Measurements from ENCODE around the gene STRIP2.
A peak's percentile ranks its signal among the peaks of the same experiment; 100 is the strongest.

The STRIP2 gene, protein sequence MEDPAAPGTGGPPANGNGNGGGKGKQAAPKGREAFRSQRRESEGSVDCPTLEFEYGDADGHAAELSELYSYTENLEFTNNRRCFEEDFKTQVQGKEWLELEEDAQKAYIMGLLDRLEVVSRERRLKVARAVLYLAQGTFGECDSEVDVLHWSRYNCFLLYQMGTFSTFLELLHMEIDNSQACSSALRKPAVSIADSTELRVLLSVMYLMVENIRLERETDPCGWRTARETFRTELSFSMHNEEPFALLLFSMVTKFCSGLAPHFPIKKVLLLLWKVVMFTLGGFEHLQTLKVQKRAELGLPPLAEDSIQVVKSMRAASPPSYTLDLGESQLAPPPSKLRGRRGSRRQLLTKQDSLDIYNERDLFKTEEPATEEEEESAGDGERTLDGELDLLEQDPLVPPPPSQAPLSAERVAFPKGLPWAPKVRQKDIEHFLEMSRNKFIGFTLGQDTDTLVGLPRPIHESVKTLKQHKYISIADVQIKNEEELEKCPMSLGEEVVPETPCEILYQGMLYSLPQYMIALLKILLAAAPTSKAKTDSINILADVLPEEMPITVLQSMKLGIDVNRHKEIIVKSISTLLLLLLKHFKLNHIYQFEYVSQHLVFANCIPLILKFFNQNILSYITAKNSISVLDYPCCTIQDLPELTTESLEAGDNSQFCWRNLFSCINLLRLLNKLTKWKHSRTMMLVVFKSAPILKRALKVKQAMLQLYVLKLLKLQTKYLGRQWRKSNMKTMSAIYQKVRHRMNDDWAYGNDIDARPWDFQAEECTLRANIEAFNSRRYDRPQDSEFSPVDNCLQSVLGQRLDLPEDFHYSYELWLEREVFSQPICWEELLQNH

DNA sequence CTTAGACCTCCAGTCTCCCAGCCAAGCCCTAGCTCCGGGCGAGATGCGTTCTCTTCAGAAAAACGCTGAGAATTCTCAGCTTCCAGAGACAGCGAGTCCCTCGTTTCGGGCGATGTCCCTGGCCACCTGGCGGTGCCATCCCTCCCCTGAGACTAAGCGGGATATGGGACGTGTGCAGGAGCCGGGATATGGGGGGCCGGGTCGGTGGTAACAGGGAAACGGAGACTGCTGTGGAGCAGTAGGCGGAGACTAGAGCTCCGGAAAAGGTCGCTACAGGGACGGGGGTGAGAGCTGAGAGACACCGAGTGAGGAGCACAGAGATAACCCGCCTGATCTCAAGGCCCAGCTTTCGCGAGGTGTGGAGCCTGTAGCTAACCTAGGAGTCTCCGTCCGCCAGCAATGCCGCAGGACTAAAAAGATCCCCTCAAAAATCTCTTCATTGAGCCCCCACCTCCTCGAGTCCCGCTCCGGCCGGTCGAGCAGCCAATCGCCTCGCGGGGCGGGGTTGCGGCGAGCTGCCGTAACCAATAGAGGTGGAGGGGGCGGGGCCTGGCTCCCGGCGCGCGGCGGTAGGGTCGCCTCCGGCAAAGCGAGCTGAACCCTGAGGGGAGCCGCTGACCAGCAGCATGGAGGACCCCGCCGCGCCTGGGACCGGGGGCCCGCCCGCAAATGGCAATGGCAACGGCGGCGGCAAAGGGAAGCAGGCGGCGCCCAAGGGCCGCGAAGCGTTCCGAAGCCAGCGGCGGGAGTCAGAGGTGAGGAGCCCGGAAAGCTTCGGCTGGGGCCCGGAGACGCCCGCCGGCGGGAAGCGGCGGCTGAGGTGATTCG lies at the start of gene STRIP2:
STRIP2 (plus strand) TSS at position 586 of the 828 bp plus-strand sequence; CDS start at position 627, 41 bp downstream.
- ATAC-seq, result peak; percentile 89
- Mint-ChIP-seq H3K9me3 (no peaks in the 10 kb centered on the region), H3K4me3 (peak within 1 kb of the TSS; percentile 93), H3K36me3 (peaks cover 41% of the 10 kb centered on the region), H3K27ac (peak within 1 kb of the TSS; percentile 89), H3K4me1 (peaks cover 41% of the 10 kb centered on the region)
- DNase-seq (ENCODE audit: low spot score in 2 of 2), result peak; percentile 94 to 97

DNA sequence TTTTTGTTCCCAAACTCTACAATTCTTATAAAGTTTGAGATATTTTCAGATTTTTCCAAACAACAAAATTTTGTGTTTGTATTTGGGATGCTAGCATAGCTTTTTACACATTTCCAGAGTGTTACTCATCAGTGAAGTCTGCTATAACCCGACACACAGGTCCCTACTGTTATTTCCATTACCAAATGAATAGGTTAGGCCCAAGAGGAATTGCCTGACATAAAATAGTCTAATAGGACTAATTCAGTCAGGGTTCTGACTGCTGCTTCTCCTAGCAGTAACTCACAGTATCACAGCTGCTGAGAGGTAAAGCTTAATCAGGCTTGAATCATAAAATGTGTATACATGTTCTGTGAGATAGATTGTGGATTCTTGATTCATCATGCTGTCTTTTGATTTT lies 49.1 kb upstream of the STRIP2 start:
- ATAC-seq, result no peak
- H3K4me1 Mint-ChIP-seq, result peaks cover 20% of the 10 kb centered on the region
- no peak overlapping the region for H3K27ac Mint-ChIP-seq
- peaks cover 14% of the 10 kb centered on the region for H3K36me3 Mint-ChIP-seq
- DNase-seq (ENCODE audit: low spot score in 2 of 2), result no peak
- H3K9me3 Mint-ChIP-seq, result no peaks in the 10 kb centered on the region
- H3K4me3 Mint-ChIP-seq, result no peak overlapping the region

DNA sequence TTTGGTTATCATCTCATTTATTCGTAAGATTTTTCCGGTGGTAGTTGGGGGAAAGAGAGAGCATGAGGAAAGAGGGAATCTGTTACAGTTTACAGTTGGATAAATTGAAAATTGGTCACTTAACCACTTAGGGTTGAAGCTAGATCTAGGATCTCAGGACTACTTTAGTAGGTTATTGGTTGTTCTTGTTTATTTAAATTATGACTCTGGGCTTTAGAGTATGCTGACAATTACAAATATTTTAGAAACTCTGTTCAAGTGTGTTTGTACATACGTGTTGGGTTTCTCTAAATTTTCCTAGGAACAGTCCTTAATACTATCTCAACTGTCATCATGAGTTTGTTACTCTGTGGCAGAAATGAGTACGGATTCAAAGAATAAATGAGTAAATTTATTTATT lies 48.6 kb upstream of the STRIP2 start:
- no peak for DNase-seq (ENCODE audit: low spot score in 2 of 2)
- peaks cover 20% of the 10 kb centered on the region for H3K4me1 Mint-ChIP-seq
- H3K27ac Mint-ChIP-seq, result no peak overlapping the region
- no peak overlapping the region for H3K4me3 Mint-ChIP-seq
- peaks cover 14% of the 10 kb centered on the region for H3K36me3 Mint-ChIP-seq
- ATAC-seq, result no peak
- no peaks in the 10 kb centered on the region for H3K9me3 Mint-ChIP-seq

DNA sequence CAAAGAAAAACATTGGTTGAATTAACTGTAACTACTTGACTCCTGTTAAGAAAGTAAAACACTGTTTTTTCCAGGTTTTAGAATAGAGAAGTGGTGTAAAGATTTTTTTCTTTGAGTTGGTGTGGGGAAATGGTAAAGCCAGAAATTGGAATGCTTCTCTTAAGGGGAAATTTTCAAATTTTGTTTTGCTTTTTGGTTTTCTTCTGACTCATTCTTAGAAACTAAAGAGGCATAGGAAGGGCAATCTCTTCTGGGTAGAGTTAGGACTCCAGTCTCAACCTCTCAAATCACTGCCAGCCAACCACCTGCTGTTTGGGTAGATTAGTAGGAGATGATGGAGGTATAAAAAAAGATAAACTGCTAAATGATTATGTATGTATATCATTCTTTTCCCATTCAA lies 47.7 kb upstream of the STRIP2 start:
- DNase-seq (ENCODE audit: low spot score in 2 of 2) (no peak), ATAC-seq (peak; percentile 45)
- Mint-ChIP-seq H3K9me3 (no peaks in the 10 kb centered on the region), H3K36me3 (peaks cover 14% of the 10 kb centered on the region), H3K4me1 (peaks cover 20% of the 10 kb centered on the region), H3K4me3 (no peak overlapping the region), H3K27ac (no peak overlapping the region)

DNA sequence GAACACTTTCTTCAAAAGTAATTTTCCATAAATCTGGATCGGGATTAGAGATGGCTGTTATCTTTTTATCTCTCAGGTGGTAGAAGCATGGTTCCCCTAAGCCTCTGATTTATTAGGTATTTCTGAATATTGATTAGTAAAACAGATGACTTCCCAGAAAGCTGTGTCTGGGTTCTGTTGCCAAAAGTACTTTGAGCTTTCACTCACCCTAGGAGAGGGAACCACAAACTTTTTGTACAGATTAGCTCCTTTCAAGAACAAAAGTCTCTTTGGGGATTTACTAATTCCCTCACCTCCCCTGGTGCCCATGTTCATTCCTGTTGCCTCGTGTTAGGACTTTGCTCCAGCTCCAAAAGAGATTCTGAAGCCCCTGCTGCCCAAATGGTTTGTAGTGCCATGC lies 46.7 kb upstream of the STRIP2 start:
- no peak overlapping the region for H3K4me3 Mint-ChIP-seq

DNA sequence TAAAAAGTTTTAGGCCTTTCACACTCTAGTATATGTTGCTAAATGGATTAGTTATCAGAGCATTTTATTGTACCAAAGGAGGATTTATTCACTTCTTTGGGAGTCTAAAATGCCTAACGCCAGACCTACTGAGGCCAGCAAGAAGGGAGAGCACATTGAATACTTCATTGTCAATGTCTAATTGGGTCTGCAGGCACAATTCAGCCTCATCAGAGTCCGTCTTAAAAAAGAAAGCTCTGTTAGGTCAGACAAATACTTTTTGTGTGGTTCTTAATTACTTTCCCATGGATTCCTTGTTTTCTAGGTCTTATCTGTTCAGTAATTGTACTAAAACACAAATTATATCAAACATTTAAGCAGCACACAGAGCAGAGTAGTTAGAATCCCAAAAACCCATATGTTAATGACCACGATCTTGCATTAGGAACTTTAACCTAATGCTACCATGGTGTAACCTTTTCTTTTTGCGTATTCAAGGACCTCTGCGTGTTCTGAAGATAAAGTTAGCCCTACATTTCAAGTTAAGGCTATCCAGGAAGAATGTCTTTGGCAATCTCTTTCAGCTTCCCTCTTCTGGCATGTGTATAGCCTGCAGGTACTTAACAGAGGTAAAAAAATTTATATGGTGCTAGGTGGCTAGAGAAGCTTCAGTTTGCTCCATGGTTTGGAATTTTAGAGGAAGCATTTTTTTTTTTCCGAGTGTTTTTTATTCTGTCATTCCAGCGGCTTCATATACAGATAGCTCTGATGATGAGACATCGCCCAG lies 45.7 kb upstream of the STRIP2 start:
- H3K4me3 Mint-ChIP-seq, result no peak overlapping the region
- peaks cover 8% of the 10 kb centered on the region for H3K4me1 Mint-ChIP-seq
- no peak overlapping the region for H3K27ac Mint-ChIP-seq
- no peaks in the 10 kb centered on the region for H3K9me3 Mint-ChIP-seq
- H3K36me3 Mint-ChIP-seq, result peaks cover 7% of the 10 kb centered on the region
- no peak for ATAC-seq
- DNase-seq (ENCODE audit: low spot score in 2 of 2), result no peak

More for the DNA sequence above, 46.7 kb upstream of the STRIP2 start:
- Mint-ChIP-seq H3K4me1 (peaks cover 12% of the 10 kb centered on the region), H3K36me3 (peaks cover 5% of the 10 kb centered on the region), H3K9me3 (no peaks in the 10 kb centered on the region), H3K27ac (no peak overlapping the region)
- ATAC-seq, result no peak
- no peak for DNase-seq (ENCODE audit: low spot score in 2 of 2)

DNA sequence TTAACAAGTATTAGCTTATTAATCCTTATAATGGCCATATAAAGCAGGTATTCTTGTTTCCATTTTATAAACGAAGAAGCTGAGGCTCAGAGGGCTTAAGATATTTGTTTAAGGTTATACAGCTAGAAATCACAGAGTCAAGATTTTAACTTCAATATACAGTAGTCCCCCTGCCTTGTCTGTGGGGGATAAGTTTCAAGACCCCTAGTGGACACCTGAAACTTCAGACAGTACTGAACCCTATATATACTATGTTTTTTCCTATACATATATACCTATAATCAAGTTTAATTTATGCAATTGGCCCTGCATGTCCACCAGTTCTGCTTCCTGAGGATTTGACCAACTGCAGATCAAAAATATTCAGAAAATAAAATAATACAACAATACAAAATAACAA lies 44.4 kb upstream of the STRIP2 start:
- peaks cover 4% of the 10 kb centered on the region for H3K4me1 Mint-ChIP-seq
- no peak overlapping the region for H3K4me3 Mint-ChIP-seq
- H3K36me3 Mint-ChIP-seq, result peaks cover 13% of the 10 kb centered on the region
- ATAC-seq, result no peak
- no peaks in the 10 kb centered on the region for H3K9me3 Mint-ChIP-seq
- DNase-seq (ENCODE audit: low spot score in 2 of 2), result no peak
- H3K27ac Mint-ChIP-seq, result no peak overlapping the region

DNA sequence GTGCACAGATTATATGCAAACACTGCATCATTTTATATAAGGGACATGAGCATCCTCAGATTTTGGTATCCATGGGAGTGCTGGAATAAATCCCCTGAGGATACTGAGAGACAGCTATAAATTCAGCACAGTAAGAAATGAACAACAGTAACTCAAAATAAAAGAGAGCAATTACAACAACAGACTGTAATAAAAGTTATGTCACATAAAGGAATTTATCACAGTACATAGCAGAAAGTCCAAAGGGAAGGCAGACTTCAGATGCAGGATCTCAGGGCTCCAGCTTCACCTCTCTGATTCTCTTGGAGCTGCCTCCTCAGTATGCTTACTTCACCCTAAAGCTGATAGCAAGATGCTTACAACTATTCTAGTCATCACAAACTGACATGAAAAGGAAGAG lies 43.9 kb upstream of the STRIP2 start:
- peaks cover 13% of the 10 kb centered on the region for H3K36me3 Mint-ChIP-seq
- ATAC-seq, result no peak

DNA sequence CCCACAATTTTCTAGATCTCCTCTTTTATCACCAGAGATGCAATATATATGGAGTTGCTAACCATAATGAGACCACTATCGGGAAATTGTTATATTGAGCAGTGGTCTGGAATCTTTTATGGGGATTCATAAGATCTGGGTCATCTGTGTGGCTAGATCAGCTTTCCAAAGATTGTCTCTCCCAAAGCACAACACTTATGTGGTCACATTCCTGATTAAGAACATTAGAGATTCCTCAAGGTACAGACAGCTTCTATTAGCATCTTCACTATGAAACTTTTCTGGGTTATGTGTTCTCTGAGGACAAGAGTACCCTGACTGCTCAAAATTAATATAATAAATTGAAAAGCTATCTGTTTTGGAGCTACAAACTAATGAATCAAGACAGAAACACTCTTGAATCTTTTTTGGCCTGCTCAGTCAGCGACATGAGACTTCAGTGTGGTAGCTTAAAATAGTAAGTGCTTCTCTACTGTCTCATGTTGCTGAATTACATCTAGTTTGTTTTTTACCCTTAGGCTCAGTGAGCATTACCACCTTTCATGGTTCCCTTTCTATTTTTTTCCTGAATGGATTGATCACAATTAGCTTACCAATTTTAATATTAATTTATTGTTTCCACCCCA lies 42.6 kb upstream of the STRIP2 start:
- ATAC-seq, result no peak
- Mint-ChIP-seq H3K4me1 (peaks cover 4% of the 10 kb centered on the region), H3K4me3 (no peak overlapping the region)

More for the DNA sequence above, 43.9 kb upstream of the STRIP2 start:
- peaks cover 4% of the 10 kb centered on the region for H3K4me1 Mint-ChIP-seq
- no peak overlapping the region for H3K4me3 Mint-ChIP-seq
- H3K27ac Mint-ChIP-seq, result no peak overlapping the region
- DNase-seq (ENCODE audit: low spot score in 2 of 2), result no peak
- H3K9me3 Mint-ChIP-seq, result no peaks in the 10 kb centered on the region

DNA sequence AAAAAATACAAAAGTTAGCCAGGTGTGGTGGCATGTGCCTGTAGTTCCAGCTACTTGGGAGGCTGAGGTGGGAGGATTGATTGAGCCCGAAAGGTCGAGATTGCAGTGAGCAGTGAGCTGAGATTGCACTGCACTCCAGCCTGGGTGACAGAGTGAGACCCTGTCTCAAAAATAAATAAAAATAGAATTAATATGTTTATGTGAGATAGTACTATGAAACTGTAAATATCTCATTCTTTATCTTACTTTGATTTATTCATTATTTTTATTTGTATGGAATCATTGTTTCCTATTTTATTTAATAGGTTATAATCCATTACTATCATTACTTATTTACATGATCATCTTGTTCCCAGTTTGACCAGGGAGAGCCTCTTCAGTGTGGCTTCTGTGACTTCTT lies 41.0 kb upstream of the STRIP2 start:
- Mint-ChIP-seq H3K4me3 (no peak overlapping the region), H3K4me1 (no peaks in the 10 kb centered on the region), H3K9me3 (no peaks in the 10 kb centered on the region), H3K27ac (peak overlapping the region; percentile 63), H3K36me3 (peaks cover 13% of the 10 kb centered on the region)
- no peak for ATAC-seq
- no peak for DNase-seq (ENCODE audit: low spot score in 2 of 2)

More for the DNA sequence above, 42.6 kb upstream of the STRIP2 start:
- Mint-ChIP-seq H3K27ac (no peak overlapping the region), H3K36me3 (peaks cover 13% of the 10 kb centered on the region), H3K9me3 (no peaks in the 10 kb centered on the region)
- no peak for DNase-seq (ENCODE audit: low spot score in 2 of 2)

DNA sequence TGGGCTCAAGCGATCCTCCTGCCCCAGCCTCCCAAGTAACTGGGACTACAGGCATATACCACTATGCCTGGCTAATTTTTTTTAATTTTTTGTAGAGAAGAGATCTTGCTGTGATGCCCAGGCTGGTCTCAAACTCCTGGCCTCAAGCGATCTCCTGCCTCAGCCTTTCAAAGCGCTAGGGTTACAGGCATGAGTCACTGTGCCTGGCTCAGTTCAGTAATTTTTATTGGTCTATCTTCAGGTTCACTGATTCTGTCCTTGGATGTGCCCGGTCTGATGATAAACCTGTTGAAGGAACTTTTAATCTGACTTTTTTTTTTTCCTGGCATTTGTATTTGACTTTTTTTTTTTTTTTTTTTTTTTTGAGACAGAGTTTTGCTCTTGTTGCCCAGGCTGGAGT lies 40.1 kb upstream of the STRIP2 start:
- no peaks in the 10 kb centered on the region for H3K9me3 Mint-ChIP-seq
- peak overlapping the region; percentile 63 for H3K27ac Mint-ChIP-seq
- no peaks in the 10 kb centered on the region for H3K4me1 Mint-ChIP-seq
- no peak for DNase-seq (ENCODE audit: low spot score in 2 of 2)
- H3K4me3 Mint-ChIP-seq, result no peak overlapping the region
- no peak for ATAC-seq
- peaks cover 10% of the 10 kb centered on the region for H3K36me3 Mint-ChIP-seq

DNA sequence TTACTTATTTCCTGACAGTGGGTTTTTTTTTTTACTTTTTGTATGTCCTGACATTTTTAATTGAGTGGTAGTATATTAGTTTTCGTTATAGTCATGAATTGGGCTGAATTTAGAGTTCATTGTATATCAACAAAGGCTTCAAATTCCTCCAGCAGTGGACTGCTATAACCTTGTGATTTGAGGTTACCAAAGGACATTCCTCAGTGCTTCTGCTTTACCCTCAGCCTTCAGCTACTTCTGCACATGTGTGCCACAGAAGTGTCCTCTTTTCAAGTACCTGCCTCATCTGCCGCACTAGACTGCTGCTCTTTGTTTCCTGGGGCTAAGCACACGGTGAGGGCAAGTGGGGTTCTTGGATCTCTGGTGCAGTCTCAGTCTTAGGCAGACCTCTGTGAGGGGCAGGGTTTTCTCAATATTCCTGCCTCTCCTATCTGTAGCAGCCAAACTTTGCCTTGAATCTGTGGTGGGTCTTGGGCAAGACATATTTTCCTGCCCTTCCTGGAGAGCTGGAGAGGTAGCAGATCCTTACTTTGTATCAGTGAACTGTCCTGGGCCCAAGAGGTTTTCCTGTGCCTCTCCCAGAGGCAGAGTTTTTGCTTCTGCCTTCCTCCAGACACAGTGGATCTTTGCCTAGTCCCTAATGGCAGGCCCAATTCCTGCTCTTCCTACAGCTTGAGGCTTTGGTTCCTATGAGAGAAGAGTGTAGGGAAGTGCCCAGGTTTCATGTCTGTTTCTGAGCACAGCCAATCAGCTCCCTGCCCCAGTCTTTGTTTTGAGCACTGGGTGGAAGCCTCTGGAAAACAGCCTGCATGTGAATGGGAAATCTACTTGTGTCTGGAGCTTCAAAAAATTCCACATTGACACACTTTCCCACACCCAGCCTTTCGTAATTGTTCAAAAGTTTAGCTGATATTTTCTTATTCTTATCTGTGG lies 39.0 kb upstream of the STRIP2 start:
- H3K9me3 Mint-ChIP-seq, result no peaks in the 10 kb centered on the region
- H3K27ac Mint-ChIP-seq, result no peak overlapping the region
- no peak for DNase-seq (ENCODE audit: low spot score in 2 of 2)
- H3K4me3 Mint-ChIP-seq, result no peak overlapping the region
- no peak for ATAC-seq
- H3K36me3 Mint-ChIP-seq, result peaks cover 12% of the 10 kb centered on the region
- no peaks in the 10 kb centered on the region for H3K4me1 Mint-ChIP-seq

DNA sequence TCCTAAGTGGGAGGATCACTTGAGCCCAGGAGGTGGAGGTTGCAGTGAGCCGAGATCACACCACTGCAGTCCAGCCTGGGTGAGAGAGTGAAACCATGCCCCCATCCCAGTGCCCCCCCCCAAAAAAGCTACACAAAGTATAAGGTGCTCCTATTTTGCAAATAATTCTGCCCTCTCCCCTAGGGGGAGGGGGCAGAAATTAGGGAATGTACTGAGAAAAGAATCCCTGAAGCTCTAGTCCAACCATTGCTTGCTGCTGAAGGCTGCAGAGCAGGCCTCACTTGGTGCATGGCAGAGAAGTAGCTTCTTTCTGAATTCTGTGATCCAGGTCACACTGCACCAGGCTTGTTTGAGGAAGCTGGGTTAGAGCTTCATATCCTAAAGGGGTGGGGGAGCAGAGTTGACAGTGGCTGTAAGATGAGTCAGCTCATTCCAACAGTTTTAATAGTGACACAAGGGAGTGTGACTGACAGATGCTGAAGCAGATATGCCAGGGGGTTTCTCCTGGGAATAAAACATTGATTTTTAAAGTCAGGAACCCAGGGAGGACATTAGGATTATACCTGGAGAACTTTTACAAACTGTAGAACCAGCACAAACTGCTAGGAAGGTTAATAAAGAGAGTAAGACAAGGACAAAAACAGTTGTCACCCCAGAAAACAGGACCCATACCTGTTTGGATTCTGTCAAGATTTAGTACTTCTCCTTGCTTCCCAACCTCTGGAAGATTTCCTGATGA lies 32.8 kb upstream of the STRIP2 start:
- no peak for DNase-seq (ENCODE audit: low spot score in 2 of 2)
- Mint-ChIP-seq H3K36me3 (peaks cover 18% of the 10 kb centered on the region), H3K4me1 (peaks cover 18% of the 10 kb centered on the region), H3K9me3 (no peaks in the 10 kb centered on the region), H3K4me3 (no peak overlapping the region), H3K27ac (peak overlapping the region; percentile 44)
- no peak for ATAC-seq
